Measurements from ENCODE around the gene TPGS2.

- no peak for TF ChIP-seq CTCF (IDR thresholded peaks at IDR 0.05)
- TF ChIP-seq POLR2A (IDR thresholded peaks at IDR 0.05), result no peak
These were observed 23.7 kb downstream of the TPGS2 start for GRCh38 chr18:36805105-36805504.

Data from heart left ventricle (tissue), 13 donors.